HG03469 (cell line): ENCODE measurements around the gene FMNL2.
"Not testable (repeated sequence)": the region's sequence is repeated elsewhere in the genome, so short reads cannot be mapped to it uniquely, and the experiment has no call there.

ENCODE experiments used
- ATAC-seq: cut with Tn5 transposase; IDR thresholded peaks from one replicate; pipeline ENCODE4 v1.9.1; 2021; ENCODE audit warnings: mild to moderate bottlenecking, moderate library complexity, moderate number of reproducible peaks; ENCODE audit not compliant: unreplicated experiment

The FMNL2 gene

GRCh38 chr2:152466980-152467676 lies 132.2 kb downstream of the FMNL2 start:
- ATAC-seq, result peak; percentile 90

- no peak for ATAC-seq
Measured at GRCh38 chr2:152467677-152468410, 132.9 kb downstream of the FMNL2 start.

GRCh38 chr2:152468899-152469692 lies 134.1 kb downstream of the FMNL2 start:
- ATAC-seq, result no peak

GRCh38 chr2:152470861-152471854 lies 136.2 kb downstream of the FMNL2 start:
- ATAC-seq, result no peak

GRCh38 chr2:152472481-152472887 lies 137.5 kb downstream of the FMNL2 start:
- ATAC-seq, result no peak

GRCh38 chr2:152473151-152473857 lies 138.3 kb downstream of the FMNL2 start:
- ATAC-seq, result no peak

GRCh38 chr2:152474523-152474922 lies 139.5 kb downstream of the FMNL2 start:
- ATAC-seq, result not testable (repeated sequence)

- no peak for ATAC-seq
Measured at GRCh38 chr2:152475982-152476381, 141.0 kb downstream of the FMNL2 start.

GRCh38 chr2:152477347-152478092 lies 142.5 kb downstream of the FMNL2 start:
- ATAC-seq, result no peak

GRCh38 chr2:152479282-152479681 lies 144.3 kb downstream of the FMNL2 start:
- no peak for ATAC-seq

GRCh38 chr2:152480821-152481399 lies 145.9 kb downstream of the FMNL2 start:
- no peak for ATAC-seq

GRCh38 chr2:152481881-152482583 lies 147.1 kb downstream of the FMNL2 start:
- no peak for ATAC-seq

- no peak for ATAC-seq
Measured at GRCh38 chr2:152483276-152484063, 148.5 kb downstream of the FMNL2 start.

- ATAC-seq, result no peak
Measured at GRCh38 chr2:152485954-152486736, 151.2 kb downstream of the FMNL2 start.

- no peak for ATAC-seq
Measured at GRCh38 chr2:152486737-152487400, 151.9 kb downstream of the FMNL2 start.

- no peak for ATAC-seq
Measured at GRCh38 chr2:152488075-152488474, 153.1 kb downstream of the FMNL2 start.
